ENCODE results near the gene WBP2.

GRCh38 chr17:75842963-75843576 is 12.1 kb downstream of the WBP2 start:
- TF ChIP-seq CTCF (conservative IDR thresholded peaks at IDR 0.05; ENCODE audit: low read depth, low read length) (no peak), EZH2phosphoT487 (IDR thresholded peaks at IDR 0.05; ENCODE audit: borderline replicate concordance, low read length) (no peak), EZH2 (IDR thresholded peaks at IDR 0.05; ENCODE audit: low read length, unreplicated experiment) (no peak)
